Ascending aorta (tissue), 2 donors: ENCODE results near the gene LST1. TPM values are rescaled to one million over a fixed set of nuclear protein-coding genes. Genes with fewer than 3 reads are reported as not detected.
"Not testable (repeated sequence)": the region's sequence is repeated elsewhere in the genome, so short reads cannot be mapped to it uniquely, and the experiment has no call there.

ENCODE experiments used
- DNase-seq, 2 donors: peaks; one replicate each; pipeline ENCODE4 v3.0.0-alpha.2; 2019; ENCODE audit warnings: low spot score in 2 of 2
- H3K27ac ChIP-seq, 2 donors: fragments of 200-600 bp; sonication (generic); one replicate each; pipeline ENCODE4 v1.5.1; 2016 to 2017; ENCODE audit warnings: mild to moderate bottlenecking in 1 of 2
- H3K27me3 ChIP-seq: fragments of 200-600 bp; sonication (generic); one replicate; pipeline ENCODE4 v1.5.1; 2017
- H3K36me3 ChIP-seq, 2 donors: fragments of 200-600 bp; sonication (generic); one replicate each; pipeline ENCODE4 v1.5.1; 2016
- H3K4me1 ChIP-seq, 2 donors: fragments of 200-600 bp; sonication (generic); one replicate each; pipeline ENCODE4 v1.5.1; 2016 to 2017; ENCODE audit warnings: mild to moderate bottlenecking in 1 of 2
- H3K4me3 ChIP-seq, 2 donors: fragments of 200-600 bp; sonication (generic); one replicate each; pipeline ENCODE4 v1.5.1; 2016 to 2017; ENCODE audit warnings: mild to moderate bottlenecking in 1 of 2
- H3K9me3 ChIP-seq, 2 donors: fragments of 200-600 bp; sonication (generic); one replicate each; pipeline ENCODE4 v1.5.1; 2016
- intact Hi-C: fragments of 100-400 bp; cut with DNase I; formaldehyde crosslinking; loops from one replicate; pipeline ENCODE4 v1.15.1; 2023
- total RNA-seq: library from RNA; depleted of rRNA; stranded (reverse); fragments of >200 nt; gene quantifications from one replicate; pipeline ENCODE4 v1.1.0, GENCODE V29; 2016
- TF ChIP-seq, protein P1 (sequence below), 3 experiments: fragments of 200-600 bp in 2 of 3; fragments of 450-650 bp in 1 of 3; sonication (generic) in 2 of 3; IDR thresholded peaks; one replicate each; pipeline ENCODE4 v1.5.1; 2016 to 2019; ENCODE audit warnings: antibody characterized with exemption in 3 of 3, mild to moderate bottlenecking in 1 of 3, moderate library complexity in 1 of 3

LST1 gene
- total RNA-seq, 1 donor from 2014 or later: 21.4 TPM

GRCh38 chr6:31588871-31589650 lies 3.0 kb downstream of the LST1 start:
- no peaks in the 10 kb centered on the region for H3K36me3 ChIP-seq
- intact Hi-C loops: no loop called here

GRCh38 chr6:31590691-31591090 lies 4.6 kb downstream of the LST1 start:
- H3K36me3 ChIP-seq: not testable (repeated sequence)

More at GRCh38 chr6:31588871-31589650, 3.0 kb downstream of the LST1 start:
- H3K27me3 ChIP-seq: no peaks in the 10 kb centered on the region
- H3K4me3 ChIP-seq: no peak overlapping the region
- no peaks in the 10 kb centered on the region for H3K4me1 ChIP-seq
- TF ChIP-seq, protein P1, sequence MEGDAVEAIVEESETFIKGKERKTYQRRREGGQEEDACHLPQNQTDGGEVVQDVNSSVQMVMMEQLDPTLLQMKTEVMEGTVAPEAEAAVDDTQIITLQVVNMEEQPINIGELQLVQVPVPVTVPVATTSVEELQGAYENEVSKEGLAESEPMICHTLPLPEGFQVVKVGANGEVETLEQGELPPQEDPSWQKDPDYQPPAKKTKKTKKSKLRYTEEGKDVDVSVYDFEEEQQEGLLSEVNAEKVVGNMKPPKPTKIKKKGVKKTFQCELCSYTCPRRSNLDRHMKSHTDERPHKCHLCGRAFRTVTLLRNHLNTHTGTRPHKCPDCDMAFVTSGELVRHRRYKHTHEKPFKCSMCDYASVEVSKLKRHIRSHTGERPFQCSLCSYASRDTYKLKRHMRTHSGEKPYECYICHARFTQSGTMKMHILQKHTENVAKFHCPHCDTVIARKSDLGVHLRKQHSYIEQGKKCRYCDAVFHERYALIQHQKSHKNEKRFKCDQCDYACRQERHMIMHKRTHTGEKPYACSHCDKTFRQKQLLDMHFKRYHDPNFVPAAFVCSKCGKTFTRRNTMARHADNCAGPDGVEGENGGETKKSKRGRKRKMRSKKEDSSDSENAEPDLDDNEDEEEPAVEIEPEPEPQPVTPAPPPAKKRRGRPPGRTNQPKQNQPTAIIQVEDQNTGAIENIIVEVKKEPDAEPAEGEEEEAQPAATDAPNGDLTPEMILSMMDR (IDR thresholded peaks at IDR 0.05): no peak
- DNase-seq: no peak
- H3K9me3 ChIP-seq: no peaks in the 10 kb centered on the region
- no peak overlapping the region for H3K27ac ChIP-seq

GRCh38 chr6:31592396-31592771 lies 6.3 kb downstream of the LST1 start:
- Histone ChIP-seq H3K9me3 (no peaks in the 10 kb centered on the region), H3K4me3 (no peak overlapping the region), H3K36me3 (no peaks in the 10 kb centered on the region), H3K4me1 (no peaks in the 10 kb centered on the region), H3K27me3 (no peaks in the 10 kb centered on the region), H3K27ac (no peak overlapping the region)
- DNase-seq: no peak
- TF ChIP-seq, protein P1 (IDR thresholded peaks at IDR 0.05): no peak
- intact Hi-C loops: no loop called here

More at GRCh38 chr6:31590691-31591090, 4.6 kb downstream of the LST1 start:
- H3K27me3 ChIP-seq, DNase-seq, H3K27ac ChIP-seq, H3K9me3 ChIP-seq, H3K4me1 ChIP-seq, H3K4me3 ChIP-seq, intact Hi-C loops: not testable (repeated sequence)

DNA sequence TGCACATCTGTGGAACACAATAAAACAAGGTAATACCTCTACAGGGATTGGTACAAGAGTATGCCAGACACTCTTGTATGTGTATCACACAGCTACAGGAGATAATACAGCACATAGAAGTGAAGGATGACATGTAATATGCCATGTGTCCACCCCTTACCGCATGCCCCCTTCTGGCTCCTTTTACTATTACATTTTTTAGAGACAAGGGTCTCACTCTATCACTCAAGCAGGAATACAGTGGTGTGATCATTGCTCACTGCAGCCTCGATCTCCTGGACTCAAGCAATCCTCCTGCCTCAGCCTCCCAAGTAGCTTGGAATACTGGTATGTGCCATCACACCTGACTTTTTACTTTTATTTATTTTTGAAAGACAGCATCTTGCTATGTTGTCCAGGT lies 10.9 kb downstream of the LST1 start:
- intact Hi-C loops: no loop called here

DNA sequence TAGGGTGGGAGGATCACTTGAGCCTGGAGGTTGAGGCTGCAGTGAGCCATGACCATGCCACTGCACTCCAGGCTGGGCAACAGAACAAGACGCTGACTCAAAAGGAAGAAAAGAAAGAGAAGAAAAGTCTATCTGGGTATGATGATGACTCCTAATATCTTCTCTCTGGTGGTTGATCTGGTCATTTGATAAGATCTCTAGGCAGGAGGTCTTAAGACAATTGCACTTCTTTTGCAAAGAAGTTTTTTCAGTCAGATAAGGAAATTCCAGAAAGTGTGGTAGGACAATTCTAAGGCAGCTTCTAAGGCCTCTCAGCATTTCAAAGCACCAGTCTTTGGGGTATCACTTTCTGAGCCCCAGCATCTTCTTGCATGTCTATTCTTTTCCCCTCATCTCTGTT lies 21.2 kb downstream of the LST1 start:
- TF ChIP-seq, protein P1 (IDR thresholded peaks at IDR 0.05): no peak
- no peaks in the 10 kb centered on the region for H3K36me3 ChIP-seq
- H3K4me3 ChIP-seq: no peak overlapping the region
- intact Hi-C loops: no loop called here
- no peak for DNase-seq
- H3K9me3 ChIP-seq: no peaks in the 10 kb centered on the region
- H3K27me3 ChIP-seq: no peaks in the 10 kb centered on the region
- H3K27ac ChIP-seq: no peak overlapping the region
- H3K4me1 ChIP-seq: no peaks in the 10 kb centered on the region

More for the DNA sequence above, 10.9 kb downstream of the LST1 start:
- Histone ChIP-seq H3K36me3 (no peaks in the 10 kb centered on the region), H3K4me1 (no peaks in the 10 kb centered on the region), H3K4me3 (no peak overlapping the region), H3K27ac (no peak overlapping the region), H3K9me3 (no peaks in the 10 kb centered on the region), H3K27me3 (no peaks in the 10 kb centered on the region)
- TF ChIP-seq, protein P1 (IDR thresholded peaks at IDR 0.05): peak in 1 of 3 experiments; percentile 21
- no peak for DNase-seq

DNA sequence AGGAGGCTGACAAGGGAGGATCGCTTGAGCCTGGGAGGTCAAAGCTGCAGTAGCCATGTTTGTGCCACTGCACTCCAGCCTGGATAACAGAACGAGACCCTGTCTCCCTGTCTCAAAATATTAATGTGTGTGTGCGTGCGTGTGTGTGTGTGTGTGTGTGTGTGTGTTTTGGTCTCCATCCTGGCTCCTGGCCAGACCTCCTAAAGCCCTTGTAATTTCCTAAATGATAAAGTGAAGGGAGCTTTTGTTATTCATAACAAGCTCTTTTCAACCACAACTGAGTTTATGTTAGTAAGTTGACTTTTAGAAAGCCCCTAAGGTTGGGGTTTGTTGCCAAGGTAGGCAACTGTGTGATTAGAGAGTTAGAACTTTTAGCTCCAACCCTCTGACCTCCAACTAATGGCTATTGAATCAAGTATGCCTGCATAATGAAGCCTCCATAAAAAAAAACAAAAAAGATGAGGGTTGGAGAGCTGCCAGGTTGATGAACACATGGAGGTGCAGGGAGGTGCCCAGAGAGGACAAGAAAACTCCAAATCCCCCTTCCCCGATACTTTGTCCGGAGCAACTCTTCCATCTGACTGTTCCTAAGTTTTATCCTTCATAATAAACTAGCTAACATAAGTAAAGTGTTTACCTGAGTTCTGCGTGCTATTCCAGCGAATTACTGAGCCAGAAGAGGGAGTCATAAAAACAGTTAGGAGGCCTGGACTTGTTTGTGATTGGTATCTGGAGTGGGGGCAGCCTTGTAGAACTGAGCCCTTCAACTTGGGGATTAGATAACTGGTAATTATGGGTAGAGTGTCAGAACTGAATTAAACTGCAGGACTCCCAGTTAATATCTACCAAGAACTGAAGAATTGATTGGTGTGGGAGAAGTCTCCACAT lies 23.7 kb downstream of the LST1 start:
- TF ChIP-seq, protein P1 (IDR thresholded peaks at IDR 0.05): no peak
- DNase-seq: no peak
- H3K4me1 ChIP-seq: no peaks in the 10 kb centered on the region
- H3K27me3 ChIP-seq: no peaks in the 10 kb centered on the region
- no peak overlapping the region for H3K4me3 ChIP-seq
- H3K36me3 ChIP-seq: no peaks in the 10 kb centered on the region
- H3K9me3 ChIP-seq: no peaks in the 10 kb centered on the region
- H3K27ac ChIP-seq: no peak overlapping the region
- intact Hi-C loops: no loop called here
